ENCODE measurements around the gene FAM169A. TPM values are rescaled to one million over a fixed set of nuclear protein-coding genes. Genes with fewer than 3 reads are reported as not detected.

FAM169A gene
- total and polyA plus RNA-seq, 2 of the 4 experiments (the other 2 are of a cell fraction) = under 0.01 TPM; not detected in 1

DNA sequence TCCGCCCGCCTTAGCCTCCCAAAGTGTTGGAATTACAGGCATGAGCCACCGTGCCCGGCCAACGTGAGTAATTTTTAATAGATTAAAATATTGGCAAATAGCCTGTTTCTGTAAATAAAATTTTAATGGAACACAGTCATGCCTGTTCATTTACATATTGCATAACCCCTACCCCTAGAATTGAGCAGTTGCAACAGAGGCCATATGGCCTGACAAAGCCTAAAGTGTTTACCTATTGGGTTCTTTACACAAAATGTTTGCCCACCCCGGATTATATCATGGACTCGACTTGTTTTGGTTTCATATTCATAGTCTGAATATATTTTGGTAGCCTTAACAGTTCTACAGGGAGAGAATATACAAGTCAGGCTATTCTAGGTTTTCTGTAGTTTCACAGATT lies 93.8 kb downstream of the FAM169A start:
- ChIA-PET POLR2A (ENCODE audit: unreplicated experiment) (no interaction called here), CTCF (no interaction called here)
- Histone ChIP-seq H4K91ac (ENCODE audit: insufficient read depth, low read depth, low read length) (no peak overlapping the region), H3K9me3 (ENCODE audit: control insufficient read depth, insufficient read depth, low read length) (no peaks in the 10 kb centered on the region), H2BK15ac (ENCODE audit: low read depth, low read length) (no peak overlapping the region), H3K9me1 (ENCODE audit: insufficient read depth, low read length) (no peaks in the 10 kb centered on the region), H3K36me3 (ENCODE audit: control insufficient read depth, insufficient read depth, low read length) (peaks cover 25% of the 10 kb centered on the region), H3K4me1 (ENCODE audit: control insufficient read depth, insufficient read depth, low read length) (no peaks in the 10 kb centered on the region), H2AK5ac (ENCODE audit: low read depth, low read length) (no peak overlapping the region), H3K4ac (ENCODE audit: low read depth, low read length) (no peak overlapping the region), H3K56ac (ENCODE audit: extremely low read depth, insufficient read depth, low read length) (no peak overlapping the region), H2AK9ac (replicated peaks; ENCODE audit: low read depth, low read length, poor library complexity) (no peak overlapping the region), H3K14ac (replicated peaks; ENCODE audit: low read depth, low read length) (no peak overlapping the region), H3K27ac (ENCODE audit: insufficient read depth, low read length) (no peak overlapping the region), H4K8ac (ENCODE audit: low read depth in 2 of 2, low read length in 2 of 2) (no peak overlapping the region), H2BK5ac (ENCODE audit: low read depth, low read length, poor library complexity, severe bottlenecking) (no peak overlapping the region), H3K9ac (ENCODE audit: low read depth, low read length) (no peak overlapping the region), H3K79me1 (ENCODE audit: low read depth in 1 of 2, low read length in 2 of 2) (peaks cover 9 to 11% of the 10 kb centered on the region in 2 experiments; a peak in 3 of 4 replicates), H4K20me1 (ENCODE audit: insufficient read depth, low read length) (no peaks in the 10 kb centered on the region), H3K4me2 (ENCODE audit: low read depth, low read length) (no peak overlapping the region), H2AFZ (replicated peaks; ENCODE audit: low read length, poor library complexity) (no peak overlapping the region), H3K23ac (ENCODE audit: low read depth, low read length) (no peak overlapping the region), H2BK20ac (ENCODE audit: low read depth, low read length) (no peak overlapping the region), H4K5ac (ENCODE audit: low read depth, low read length) (no peak overlapping the region), H3K27me3 (ENCODE audit: control insufficient read depth, insufficient read depth, low read length) (no peaks in the 10 kb centered on the region), H2BK120ac (ENCODE audit: low read depth, low read length) (no peak overlapping the region), H3K18ac (ENCODE audit: low read depth, low read length) (no peak overlapping the region), H3K4me3 (ENCODE audit: insufficient read depth, low read depth, low read length) (no peak overlapping the region)
- dilution Hi-C loops (cut with HindIII; ENCODE audit: low sequenced_read_pairs, unreplicated experiment) = no loop called here
- no CpG with 5 or more reads among the region's 7 CpGs for WGBS, 2 experiments (ENCODE audit: extremely low coverage in 2 of 2, insufficient read length in 1 of 2)
- BruUV-seq (replicated peaks) = no TSS peak
- in situ Hi-C loops (cut with MboI; ENCODE audit: low sequenced_read_pairs) = loop anchor here (10.0 to 25.0 kb wide), 2 partner anchors 142 to 590 kb away; no protein-coding TSS in a partner anchor
- ATAC-seq (ENCODE audit: low read depth) (no peak), DNase-seq (peak; percentile 26)
- intact Hi-C loops (cut with micrococcal nuclease) = no loop called here
- TF ChIP-seq, protein P1, sequence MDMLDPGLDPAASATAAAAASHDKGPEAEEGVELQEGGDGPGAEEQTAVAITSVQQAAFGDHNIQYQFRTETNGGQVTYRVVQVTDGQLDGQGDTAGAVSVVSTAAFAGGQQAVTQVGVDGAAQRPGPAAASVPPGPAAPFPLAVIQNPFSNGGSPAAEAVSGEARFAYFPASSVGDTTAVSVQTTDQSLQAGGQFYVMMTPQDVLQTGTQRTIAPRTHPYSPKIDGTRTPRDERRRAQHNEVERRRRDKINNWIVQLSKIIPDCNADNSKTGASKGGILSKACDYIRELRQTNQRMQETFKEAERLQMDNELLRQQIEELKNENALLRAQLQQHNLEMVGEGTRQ (IDR thresholded peaks at IDR 0.05; ENCODE audit: low read depth, low read length) = no peak
- TF ChIP-seq CEBPB (IDR thresholded peaks at IDR 0.05; ENCODE audit: low read depth, low read length) (peak; percentile 52; the same call in 1 of the 2 replicates), CTCF (conservative IDR thresholded peaks at IDR 0.05; ENCODE audit: low read depth, low read length) (no peak), MAZ (IDR thresholded peaks at IDR 0.05; ENCODE audit: borderline replicate concordance, low read depth, low read length) (no peak)
